Transverse colon (tissue), 3 donors: Measurements from ENCODE around the gene SEC62.

ENCODE experiments used
- POLR2A ChIP-seq: fragments of 450-650 bp; IDR thresholded peaks from one replicate; pipeline ENCODE4 v1.6.1; 2016; ENCODE audit warnings: antibody characterized with exemption, mild to moderate bottlenecking, moderate library complexity
- TF ChIP-seq, protein P1 (sequence below), 5 experiments: fragments of 200-600 bp in 3 of 5; fragments of 450-650 bp in 2 of 5; sonication (generic) in 3 of 5; IDR thresholded peaks; 1 replicate in 2 of 5; 2 replicates in 3 of 5; pipeline ENCODE4 v1.5.1; 2016 to 2017; ENCODE audit warnings: antibody characterized with exemption in 5 of 5, inconsistent platforms in 3 of 5, mild to moderate bottlenecking in 2 of 5, moderate library complexity in 1 of 5

GRCh38 chr3:170003881-170004356, 37.3 kb downstream of the SEC62 start:
- TF ChIP-seq, protein P1, sequence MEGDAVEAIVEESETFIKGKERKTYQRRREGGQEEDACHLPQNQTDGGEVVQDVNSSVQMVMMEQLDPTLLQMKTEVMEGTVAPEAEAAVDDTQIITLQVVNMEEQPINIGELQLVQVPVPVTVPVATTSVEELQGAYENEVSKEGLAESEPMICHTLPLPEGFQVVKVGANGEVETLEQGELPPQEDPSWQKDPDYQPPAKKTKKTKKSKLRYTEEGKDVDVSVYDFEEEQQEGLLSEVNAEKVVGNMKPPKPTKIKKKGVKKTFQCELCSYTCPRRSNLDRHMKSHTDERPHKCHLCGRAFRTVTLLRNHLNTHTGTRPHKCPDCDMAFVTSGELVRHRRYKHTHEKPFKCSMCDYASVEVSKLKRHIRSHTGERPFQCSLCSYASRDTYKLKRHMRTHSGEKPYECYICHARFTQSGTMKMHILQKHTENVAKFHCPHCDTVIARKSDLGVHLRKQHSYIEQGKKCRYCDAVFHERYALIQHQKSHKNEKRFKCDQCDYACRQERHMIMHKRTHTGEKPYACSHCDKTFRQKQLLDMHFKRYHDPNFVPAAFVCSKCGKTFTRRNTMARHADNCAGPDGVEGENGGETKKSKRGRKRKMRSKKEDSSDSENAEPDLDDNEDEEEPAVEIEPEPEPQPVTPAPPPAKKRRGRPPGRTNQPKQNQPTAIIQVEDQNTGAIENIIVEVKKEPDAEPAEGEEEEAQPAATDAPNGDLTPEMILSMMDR (IDR thresholded peaks at IDR 0.05) = no peak
- no peak for TF ChIP-seq POLR2A
